Keratinocyte (primary cell): ENCODE results near the gene VANGL1. TPM values are rescaled to one million over a fixed set of nuclear protein-coding genes. Genes with fewer than 3 reads are reported as not detected.

Experiments used
- DNase-seq: peaks from one replicate; pipeline ENCODE4 v3.0.0-alpha.2; 2011; ENCODE audit warnings: low read depth, missing footprints, low spot score
- FAIRE-seq: peaks from 2 replicates; lab custom pipeline; 2011; peaks lifted over from hg19 to GRCh38; lab: Jason Lieb, UNC
- H2AFZ ChIP-seq: 2 replicates; pipeline ENCODE4 v1.6.0; 2012; ENCODE audit warnings: low read length, control low read depth, inconsistent platforms; ENCODE audit not compliant: control insufficient read depth
- H3K27ac ChIP-seq: 2 replicates; pipeline ENCODE4 v1.5.1; 2011; ENCODE audit warnings: low read length; ENCODE audit not compliant: control insufficient read depth, insufficient read depth
- H3K27me3 ChIP-seq: 3 replicates; pipeline ENCODE4 v1.6.0; 2011; ENCODE audit warnings: low read length; ENCODE audit not compliant: control insufficient read depth, insufficient read depth; ENCODE audit errors: extremely low read depth
- H3K36me3 ChIP-seq, 2 experiments: 2 replicates in 1 of 2; 3 replicates in 1 of 2; pipeline ENCODE4 v1.5.1; 2011; ENCODE audit warnings: low read length in 2 of 2, mild to moderate bottlenecking in 1 of 2; ENCODE audit not compliant: control insufficient read depth in 2 of 2, insufficient read depth in 2 of 2; ENCODE audit errors: extremely low read depth in 1 of 2
- H3K4me1 ChIP-seq: 3 replicates; pipeline ENCODE4 v1.5.1; 2011; ENCODE audit warnings: low read length; ENCODE audit not compliant: control insufficient read depth, insufficient read depth; ENCODE audit errors: extremely low read depth
- H3K4me2 ChIP-seq: 3 replicates; pipeline ENCODE4 v1.6.0; 2011; ENCODE audit warnings: low read depth, low read length; ENCODE audit not compliant: control insufficient read depth, insufficient read depth; ENCODE audit errors: extremely low read depth
- H3K4me3 ChIP-seq, 3 experiments: fragments of 200-600 bp in 1 of 3; sonication (generic) in 1 of 3; 2 replicates in 2 of 3; 3 replicates in 1 of 3; pipeline ENCODE4 v1.5.1; 2011 to 2016; ENCODE audit warnings: low read length in 3 of 3, mild to moderate bottlenecking in 3 of 3, control low read depth in 2 of 3, inconsistent platforms in 1 of 3, low read depth in 1 of 3, mixed read lengths in 1 of 3, mixed run types in 1 of 3, moderate library complexity in 1 of 3; ENCODE audit not compliant: control insufficient read depth in 2 of 3, insufficient read depth in 2 of 3; ENCODE audit errors: extremely low read depth in 1 of 3
- H3K79me2 ChIP-seq: 2 replicates; pipeline ENCODE4 v1.6.0; 2012; ENCODE audit warnings: low read length; ENCODE audit not compliant: control insufficient read depth, insufficient read depth
- H3K9ac ChIP-seq: 3 replicates; pipeline ENCODE4 v1.6.0; 2011; ENCODE audit warnings: low read length; ENCODE audit not compliant: control insufficient read depth, insufficient read depth; ENCODE audit errors: extremely low read depth
- H3K9me1 ChIP-seq: 3 replicates; pipeline ENCODE4 v1.6.0; 2011; ENCODE audit warnings: low read length; ENCODE audit not compliant: control insufficient read depth, insufficient read depth; ENCODE audit errors: extremely low read depth
- H3K9me3 ChIP-seq: 2 replicates; pipeline ENCODE4 v1.5.1; 2012; ENCODE audit warnings: low read depth, low read length; ENCODE audit not compliant: control insufficient read depth
- H4K20me1 ChIP-seq: 3 replicates; pipeline ENCODE4 v1.6.0; 2011; ENCODE audit warnings: low read length; ENCODE audit not compliant: control insufficient read depth, insufficient read depth; ENCODE audit errors: extremely low read depth
- CTCF ChIP-seq, 3 experiments: IDR thresholded peaks in 1 of 3; conservative IDR thresholded peaks in 1 of 3; optimal IDR thresholded peaks in 1 of 3; 2 replicates in 2 of 3; 3 replicates in 1 of 3; pipeline versions ENCODE3 to v1.5.1; 2011; ENCODE audit warnings: low read length in 3 of 3, mild to moderate bottlenecking in 3 of 3, moderate library complexity in 2 of 3, control low read depth in 1 of 3, inconsistent platforms in 1 of 3; ENCODE audit not compliant: insufficient read depth in 2 of 3; ENCODE audit errors: extremely low read depth in 1 of 3
- EZH2 ChIP-seq: IDR thresholded peaks from one replicate; pipeline ENCODE4 v1.6.1; 2012; ENCODE audit warnings: inconsistent platforms, mild to moderate bottlenecking, low read length, moderate library complexity
- dilution Hi-C: fragments of 300-500 bp; cut with MboI; formaldehyde crosslinking; loops from one replicate; pipeline ENCODE4 v1.7.0; 2020; ENCODE audit warnings: low sequenced_read_pairs; ENCODE audit not compliant: extremely low pct_ligation_motif_present
- polyA plus RNA-seq, 5 experiments: library from polyadenylated mRNA; depleted of rRNA in 3 of 5; stranded (reverse) in 3 of 5; stranded (forward) in 1 of 5; unstranded in 1 of 5; fragments of >200 nt; gene quantifications; 1 replicate in 1 of 5; 2 replicates in 3 of 5; 3 replicates in 1 of 5; pipeline versions ENCODE4 v1.2.1 to v1.2.3, GENCODE V29; 2011 to 2012; ENCODE audit warnings: missing spikeins in 2 of 5, low read depth in 1 of 5, low replicate concordance in 1 of 5

The VANGL1 gene
- polyA plus RNA-seq, 1 donor (not counting 4 experiments of a cell fraction or from before 2014, with no cell fraction given), result 22.4 TPM

- Histone ChIP-seq H3K9me3 (no peaks in the 10 kb centered on the region), H3K27me3 (no peaks in the 10 kb centered on the region), H3K36me3 (no peaks in the 10 kb centered on the region), H4K20me1 (no peaks in the 10 kb centered on the region), H3K27ac (no peak overlapping the region), H3K9me1 (no peaks in the 10 kb centered on the region), H2AFZ (no peak overlapping the region), H3K9ac (no peak overlapping the region), H3K4me3 (no peak overlapping the region), H3K4me2 (no peak overlapping the region), H3K4me1 (no peaks in the 10 kb centered on the region), H3K79me2 (no peaks in the 10 kb centered on the region)
- dilution Hi-C loops, result no loop called here
- no peak for TF ChIP-seq EZH2
- TF ChIP-seq CTCF (optimal IDR thresholded peaks at IDR 0.05 in 1 of 3, IDR thresholded peaks at IDR 0.05 in 1 of 3, conservative IDR thresholded peaks at IDR 0.05 in 1 of 3; ENCODE audit: extremely low read depth in 1 of 3, insufficient read depth in 2 of 3, low read length in 3 of 3), result no peak
- FAIRE-seq (peak; percentile 5), DNase-seq (no peak)
These were observed 86.0 kb downstream of the VANGL1 start for GRCh38 chr1:115727706-115728249.

- dilution Hi-C loops, result no loop called here
- no peaks in the 10 kb centered on the region for H4K20me1 ChIP-seq
- H3K79me2 ChIP-seq, result no peaks in the 10 kb centered on the region
- FAIRE-seq (no peak), DNase-seq (no peak)
- no peak overlapping the region for H3K4me3 ChIP-seq
- H2AFZ ChIP-seq, result no peak overlapping the region
- H3K27ac ChIP-seq, result no peak overlapping the region
- no peak overlapping the region for H3K4me2 ChIP-seq
- H3K4me1 ChIP-seq, result no peaks in the 10 kb centered on the region
- H3K9me1 ChIP-seq, result no peaks in the 10 kb centered on the region
- TF ChIP-seq EZH2, result no peak
- TF ChIP-seq CTCF (optimal IDR thresholded peaks at IDR 0.05 in 1 of 3, IDR thresholded peaks at IDR 0.05 in 1 of 3, conservative IDR thresholded peaks at IDR 0.05 in 1 of 3; ENCODE audit: extremely low read depth in 1 of 3, insufficient read depth in 2 of 3, low read length in 3 of 3), result no peak
- H3K27me3 ChIP-seq, result no peaks in the 10 kb centered on the region
- no peaks in the 10 kb centered on the region for H3K36me3 ChIP-seq
- H3K9me3 ChIP-seq, result no peaks in the 10 kb centered on the region
- H3K9ac ChIP-seq, result no peak overlapping the region
These were observed 86.6 kb downstream of the VANGL1 start for GRCh38 chr1:115728341-115728740.
